Caco-2 (cell line): ENCODE measurements around the gene PTN. TPM values are rescaled to one million over a fixed set of nuclear protein-coding genes. Genes with fewer than 3 reads are reported as not detected.

ENCODE experiments used
- BruUV-seq: library from RNA; stranded (reverse); fragments of 400-500 nt; replicated peaks from 2 replicates; lab custom pipeline; 2021; lab: Mats Ljungman, UMichigan
- CTCF ChIA-PET: fragments of 300-600 bp; sonication (Branson Sonifier 250); formaldehyde crosslinking; loops from one replicate; lab custom pipeline; 2022; ENCODE audit warnings: antibody characterized with exemption; lab: Charles Lee
- POLR2A ChIA-PET: fragments of 300-600 bp; sonication (Branson Sonifier 250); formaldehyde crosslinking; loops from one replicate; lab custom pipeline; 2022; ENCODE audit warnings: antibody characterized with exemption; lab: Charles Lee
- DNase-seq, 2 experiments: peaks; one replicate each; pipeline versions ENCODE4 v3.0.0 to v3.0.0-alpha.2; 2020 to 2022
- H3K27me3 ChIP-seq: replicated peaks from 2 replicates; pipeline ENCODE4 v1.6.0; 2011; ENCODE audit warnings: low read length; ENCODE audit not compliant: control insufficient read depth, insufficient read depth
- H3K36me3 ChIP-seq: 2 replicates; pipeline ENCODE4 v1.5.1; 2011; ENCODE audit warnings: low read length; ENCODE audit not compliant: control insufficient read depth, insufficient read depth
- H3K4me1 ChIP-seq: fragments of 250-450 bp; sonication (Bioruptor Pico); 2 replicates; pipeline ENCODE4 v1.5.1; 2020; ENCODE audit warnings: mild to moderate bottlenecking
- H3K4me3 ChIP-seq: 2 replicates; pipeline ENCODE4 v1.5.1; 2011; ENCODE audit warnings: low read depth, mild to moderate bottlenecking, control low read depth, low read length
- H3K9me3 ChIP-seq: fragments of 250-450 bp; sonication (Bioruptor Pico); 2 replicates; pipeline ENCODE4 v1.5.1; 2020; ENCODE audit warnings: mild to moderate bottlenecking, moderate library complexity
- H3K27ac Mint-ChIP-seq: one replicate; pipeline ENCODE4 v1.8.0; 2022; ENCODE audit warnings: mixed read lengths; ENCODE audit not compliant: unreplicated experiment
- H3K27me3 Mint-ChIP-seq: one replicate; pipeline ENCODE4 v1.8.0; 2022; ENCODE audit warnings: mixed read lengths; ENCODE audit not compliant: insufficient read depth, unreplicated experiment
- H3K36me3 Mint-ChIP-seq: one replicate; pipeline ENCODE4 v1.8.0; 2022; ENCODE audit warnings: mild to moderate bottlenecking, mixed read lengths; ENCODE audit not compliant: insufficient read depth, unreplicated experiment
- H3K4me1 Mint-ChIP-seq: one replicate; pipeline ENCODE4 v1.8.0; 2022; ENCODE audit warnings: low read depth, mixed read lengths; ENCODE audit not compliant: unreplicated experiment
- H3K4me3 Mint-ChIP-seq: one replicate; pipeline ENCODE4 v1.8.0; 2022; ENCODE audit warnings: mild to moderate bottlenecking, moderate library complexity, mixed read lengths; ENCODE audit not compliant: unreplicated experiment
- H3K9me3 Mint-ChIP-seq: one replicate; pipeline ENCODE4 v1.8.0; 2022; ENCODE audit warnings: mixed read lengths; ENCODE audit not compliant: unreplicated experiment
- intact Hi-C: fragments of 100-400 bp; cut with micrococcal nuclease; formaldehyde crosslinking; loops from one replicate; pipeline ENCODE4 v1.10.0; 2022; ENCODE audit not compliant: unreplicated experiment
- total RNA-seq: library from RNA; stranded (reverse); gene quantifications from 2 replicates; pipeline ENCODE4 v1.2.3, GENCODE V29; 2022
- TF ChIP-seq, protein P1 (sequence below), 2 experiments: fragments of 200-600 bp in 1 of 2; IDR thresholded peaks; 1 replicate in 1 of 2; 2 replicates in 1 of 2; pipeline versions ENCODE4 v1.5.1 to v1.8.0; 2011 to 2022; ENCODE audit warnings: antibody characterized with exemption in 1 of 2, control low read depth in 1 of 2, inconsistent platforms in 1 of 2, low read depth in 1 of 2, low read length in 1 of 2, mild to moderate bottlenecking in 1 of 2, moderate library complexity in 1 of 2; ENCODE audit not compliant: insufficient read depth in 1 of 2, severe bottlenecking in 1 of 2, unreplicated experiment in 1 of 2

The PTN gene
- total RNA-seq, 1 experiment from 2014 or later: 4.3 TPM

DNA sequence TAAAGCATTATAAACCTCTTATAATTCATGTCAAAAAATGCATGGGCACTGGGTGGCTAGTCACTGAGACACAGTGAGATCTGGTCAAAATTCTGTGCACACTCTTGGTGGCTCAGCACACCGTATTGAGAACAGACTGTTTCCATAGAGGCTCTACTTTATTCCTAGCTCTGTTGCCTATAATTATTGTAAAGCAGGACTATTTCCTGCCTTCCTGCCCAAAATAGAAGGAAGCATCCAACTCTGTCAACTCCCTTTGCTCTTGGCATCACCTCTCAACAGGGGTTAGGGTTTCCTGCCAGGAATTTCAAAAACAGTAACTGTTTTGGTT lies 45.1 kb downstream of the PTN start:
- BruUV-seq: no TSS peak
- no peak for DNase-seq
- H3K4me1 ChIP-seq: no peaks in the 10 kb centered on the region
- ChIA-PET POLR2A (no interaction called here), CTCF (no interaction called here)
- H3K27me3 ChIP-seq: no peaks in the 10 kb centered on the region
- Mint-ChIP-seq H3K4me3 (no peak overlapping the region), H3K4me1 (no peaks in the 10 kb centered on the region), H3K27me3 (peaks cover 3% of the 10 kb centered on the region), H3K36me3 (no peaks in the 10 kb centered on the region), H3K27ac (no peak overlapping the region), H3K9me3 (no peaks in the 10 kb centered on the region)
- H3K9me3 ChIP-seq: no peaks in the 10 kb centered on the region
- H3K4me3 ChIP-seq: no peak overlapping the region
- TF ChIP-seq, protein P1, sequence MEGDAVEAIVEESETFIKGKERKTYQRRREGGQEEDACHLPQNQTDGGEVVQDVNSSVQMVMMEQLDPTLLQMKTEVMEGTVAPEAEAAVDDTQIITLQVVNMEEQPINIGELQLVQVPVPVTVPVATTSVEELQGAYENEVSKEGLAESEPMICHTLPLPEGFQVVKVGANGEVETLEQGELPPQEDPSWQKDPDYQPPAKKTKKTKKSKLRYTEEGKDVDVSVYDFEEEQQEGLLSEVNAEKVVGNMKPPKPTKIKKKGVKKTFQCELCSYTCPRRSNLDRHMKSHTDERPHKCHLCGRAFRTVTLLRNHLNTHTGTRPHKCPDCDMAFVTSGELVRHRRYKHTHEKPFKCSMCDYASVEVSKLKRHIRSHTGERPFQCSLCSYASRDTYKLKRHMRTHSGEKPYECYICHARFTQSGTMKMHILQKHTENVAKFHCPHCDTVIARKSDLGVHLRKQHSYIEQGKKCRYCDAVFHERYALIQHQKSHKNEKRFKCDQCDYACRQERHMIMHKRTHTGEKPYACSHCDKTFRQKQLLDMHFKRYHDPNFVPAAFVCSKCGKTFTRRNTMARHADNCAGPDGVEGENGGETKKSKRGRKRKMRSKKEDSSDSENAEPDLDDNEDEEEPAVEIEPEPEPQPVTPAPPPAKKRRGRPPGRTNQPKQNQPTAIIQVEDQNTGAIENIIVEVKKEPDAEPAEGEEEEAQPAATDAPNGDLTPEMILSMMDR (IDR thresholded peaks at IDR 0.05; ENCODE audit: insufficient read depth in 1 of 2, low read depth in 1 of 2, low read length in 1 of 2, severe bottlenecking in 1 of 2, unreplicated experiment in 1 of 2): no peak
- H3K36me3 ChIP-seq: no peaks in the 10 kb centered on the region
- intact Hi-C loops: no loop called here

DNA sequence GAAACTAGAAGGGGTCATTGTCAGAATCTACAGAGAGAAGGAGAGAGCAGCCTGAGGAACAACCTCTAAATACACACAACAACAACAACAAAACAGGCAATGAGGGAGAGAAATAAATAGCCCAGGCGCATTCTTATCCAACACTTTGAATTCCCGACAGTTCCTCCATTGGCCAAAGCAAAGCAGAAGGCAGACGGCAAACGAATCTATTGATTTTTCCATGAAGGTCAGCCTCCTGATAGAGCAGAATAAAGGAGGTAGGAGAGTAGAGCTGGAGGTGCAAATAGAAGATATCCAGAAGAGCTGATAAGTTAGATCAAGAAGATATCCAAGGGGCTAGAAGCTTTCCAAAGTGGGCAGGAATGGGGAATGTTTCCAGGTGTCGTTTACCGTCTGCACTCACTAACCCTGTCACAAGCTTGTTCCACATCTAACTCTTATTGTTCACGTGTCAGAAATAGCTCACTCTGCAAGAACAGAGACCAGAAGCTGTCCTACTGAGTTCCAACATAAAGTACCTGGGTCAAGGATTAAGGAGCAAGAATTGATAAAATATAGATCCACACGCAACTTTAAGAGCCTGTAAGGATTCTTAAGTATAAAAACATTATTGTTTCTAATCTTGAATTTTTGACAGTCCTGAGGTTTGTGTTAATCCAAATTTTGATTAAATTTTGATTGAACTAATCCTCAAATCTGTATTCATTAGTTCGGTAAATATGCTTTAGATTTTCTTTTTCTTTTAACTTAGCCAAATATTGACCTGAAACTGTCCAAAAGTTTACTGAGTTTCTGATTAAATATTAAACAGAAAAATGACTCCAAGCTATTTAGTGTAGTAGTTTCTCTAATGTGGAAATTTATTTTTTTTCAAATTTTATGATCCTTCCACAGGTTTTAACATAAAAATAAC lies 45.7 kb downstream of the PTN start:
- H3K27ac Mint-ChIP-seq: no peak overlapping the region
- ChIA-PET POLR2A (no interaction called here), CTCF (no interaction called here)
- Histone ChIP-seq H3K4me1 (no peaks in the 10 kb centered on the region), H3K27me3 (no peaks in the 10 kb centered on the region), H3K4me3 (no peak overlapping the region), H3K9me3 (no peaks in the 10 kb centered on the region), H3K36me3 (no peaks in the 10 kb centered on the region)
- no peaks in the 10 kb centered on the region for H3K9me3 Mint-ChIP-seq
- no peak for DNase-seq
- TF ChIP-seq, protein P1 (IDR thresholded peaks at IDR 0.05; ENCODE audit: insufficient read depth in 1 of 2, low read depth in 1 of 2, low read length in 1 of 2, severe bottlenecking in 1 of 2, unreplicated experiment in 1 of 2): no peak
- intact Hi-C loops: no loop called here
- H3K36me3 Mint-ChIP-seq: no peaks in the 10 kb centered on the region
- BruUV-seq: no TSS peak
- H3K4me1 Mint-ChIP-seq: no peaks in the 10 kb centered on the region
- no peak overlapping the region for H3K4me3 Mint-ChIP-seq
- H3K27me3 Mint-ChIP-seq: peaks cover 3% of the 10 kb centered on the region

DNA sequence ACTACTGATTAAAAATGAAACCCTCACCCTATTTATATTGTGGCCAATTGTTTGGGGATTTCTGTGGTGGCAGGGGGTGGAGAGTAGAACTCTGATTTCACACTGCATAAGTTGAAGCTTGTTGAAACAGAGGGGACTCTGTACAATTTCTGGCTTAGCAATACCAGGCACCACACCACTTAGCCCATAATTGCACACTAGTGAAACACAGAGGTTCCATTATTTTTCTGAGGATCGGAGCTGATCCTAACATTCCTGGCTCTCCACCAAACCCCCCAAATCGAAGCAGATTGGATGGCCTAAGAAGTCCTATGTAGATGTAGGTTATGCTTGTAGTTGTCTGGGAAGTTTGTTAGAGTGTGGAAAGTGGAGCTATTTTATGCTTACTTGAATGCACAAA lies 47.0 kb downstream of the PTN start:
- H3K9me3 ChIP-seq: no peaks in the 10 kb centered on the region
- no peaks in the 10 kb centered on the region for H3K4me1 ChIP-seq
- BruUV-seq: no TSS peak
- no peak overlapping the region for H3K4me3 ChIP-seq
- Mint-ChIP-seq H3K27me3 (peaks cover 3% of the 10 kb centered on the region), H3K27ac (no peak overlapping the region), H3K4me1 (no peaks in the 10 kb centered on the region), H3K4me3 (no peak overlapping the region), H3K9me3 (no peaks in the 10 kb centered on the region), H3K36me3 (no peaks in the 10 kb centered on the region)
- ChIA-PET POLR2A (no interaction called here), CTCF (no interaction called here)
- TF ChIP-seq, protein P1 (IDR thresholded peaks at IDR 0.05; ENCODE audit: insufficient read depth in 1 of 2, low read depth in 1 of 2, low read length in 1 of 2, severe bottlenecking in 1 of 2, unreplicated experiment in 1 of 2): no peak
- no peaks in the 10 kb centered on the region for H3K27me3 ChIP-seq
- DNase-seq: no peak
- H3K36me3 ChIP-seq: no peaks in the 10 kb centered on the region
- intact Hi-C loops: no loop called here
